GM23338 (cell line): ENCODE results near the gene G6PC3. TPM values are rescaled to one million over a fixed set of nuclear protein-coding genes. Genes with fewer than 3 reads are reported as not detected.

Source experiments
- ATAC-seq: fragments of 200-7000 bp; cut with Tn5 transposase; 3 replicates; pipeline ENCODE4 v1.9.1; 2020
- DNase-seq: peaks from one replicate; pipeline ENCODE4 v3.0.0-alpha.2; 2015; ENCODE audit warnings: low spot score
- H2AFZ ChIP-seq: fragments of 200-600 bp; sonication (generic); 2 replicates; pipeline ENCODE4 v1.8.0; 2016; ENCODE audit warnings: antibody characterized with exemption, mild to moderate bottlenecking, moderate library complexity
- H3F3A ChIP-seq: fragments of 200-600 bp; sonication (generic); replicated peaks from 2 replicates; pipeline ENCODE4 v1.8.0; 2017; ENCODE audit warnings: antibody characterized with exemption, mixed run types, low read depth
- H3K27ac ChIP-seq: fragments of 200-600 bp; sonication (generic); 2 replicates; pipeline ENCODE4 v1.6.1; 2016; ENCODE audit warnings: low read depth
- H3K27me3 ChIP-seq: fragments of 200-600 bp; sonication (generic); 2 replicates; pipeline ENCODE4 v1.8.0; 2016; ENCODE audit warnings: mild to moderate bottlenecking, mixed run types, moderate library complexity; ENCODE audit not compliant: insufficient read depth
- H3K36me3 ChIP-seq: fragments of 200-600 bp; sonication (generic); 2 replicates; pipeline ENCODE4 v1.8.0; 2016; ENCODE audit warnings: mild to moderate bottlenecking; ENCODE audit not compliant: insufficient read depth
- H3K4me1 ChIP-seq: fragments of 200-600 bp; sonication (generic); 2 replicates; pipeline ENCODE4 v1.8.0; 2016; ENCODE audit warnings: mild to moderate bottlenecking, moderate library complexity; ENCODE audit not compliant: insufficient read depth
- H3K4me2 ChIP-seq: fragments of 200-600 bp; sonication (generic); 2 replicates; pipeline ENCODE4 v1.7.1; 2017; ENCODE audit warnings: mixed run types
- H3K4me3 ChIP-seq: fragments of 200-600 bp; sonication (generic); 2 replicates; pipeline ENCODE4 v1.6.1; 2016; ENCODE audit warnings: mixed run types
- H3K79me2 ChIP-seq: fragments of 200-600 bp; sonication (generic); replicated peaks from 2 replicates; pipeline ENCODE4 v1.8.0; 2017; ENCODE audit warnings: mild to moderate bottlenecking; ENCODE audit not compliant: insufficient read depth
- H3K9me2 ChIP-seq: fragments of 200-600 bp; sonication (generic); 2 replicates; pipeline ENCODE4 v1.8.0; 2017; ENCODE audit not compliant: insufficient read depth
- H4K20me1 ChIP-seq: fragments of 200-600 bp; sonication (generic); replicated peaks from 2 replicates; pipeline ENCODE4 v1.8.0; 2017; ENCODE audit warnings: mild to moderate bottlenecking; ENCODE audit not compliant: insufficient read depth
- H3K27ac Mint-ChIP-seq: 2 replicates; pipeline ENCODE4 v1.8.0; 2020; ENCODE audit warnings: inconsistent platforms, mild to moderate bottlenecking, moderate library complexity, mixed read lengths
- H3K27me3 Mint-ChIP-seq: 3 replicates; pipeline ENCODE4 v1.8.0; 2022; ENCODE audit warnings: low read depth, mild to moderate bottlenecking, moderate library complexity, mixed read lengths, inconsistent platforms; ENCODE audit not compliant: insufficient read depth, poor library complexity
- H3K36me3 Mint-ChIP-seq: 3 replicates; pipeline ENCODE4 v1.8.0; 2021; ENCODE audit warnings: low read depth, mild to moderate bottlenecking, inconsistent platforms, moderate library complexity, mixed read lengths
- H3K4me1 Mint-ChIP-seq: 3 replicates; pipeline ENCODE4 v1.8.0; 2020; ENCODE audit warnings: mild to moderate bottlenecking, inconsistent platforms, mixed read lengths
- H3K4me3 Mint-ChIP-seq: 3 replicates; pipeline ENCODE4 v1.8.0; 2021; ENCODE audit warnings: moderate library complexity, mild to moderate bottlenecking, inconsistent platforms, mixed read lengths
- H3K9me3 Mint-ChIP-seq: 3 replicates; pipeline ENCODE4 v1.8.0; 2020; ENCODE audit warnings: moderate library complexity, mild to moderate bottlenecking, inconsistent platforms, mixed read lengths
- CREB1 ChIP-seq: fragments of 250-450 bp; sonication (Bioruptor Pico); IDR thresholded peaks from 2 replicates; pipeline ENCODE4 v1.5.0; 2020; ENCODE audit warnings: low read depth, mild to moderate bottlenecking, moderate library complexity
- CTCF ChIP-seq, 2 experiments: fragments of 200-600 bp in 1 of 2; sonication (generic) in 1 of 2; conservative IDR thresholded peaks; 2 replicates each; pipeline versions ENCODE4 v1.5.1 to v1.6.1; 2016 to 2017; ENCODE audit warnings: antibody characterized with exemption in 2 of 2, low read depth in 2 of 2, mild to moderate bottlenecking in 2 of 2, moderate library complexity in 1 of 2
- ETS1 ChIP-seq: IDR thresholded peaks from 2 replicates; pipeline ENCODE4 v1.6.1; 2016; ENCODE audit warnings: antibody characterized with exemption
- EZH2 ChIP-seq: fragments of 200-600 bp; sonication (generic); IDR thresholded peaks from one replicate; pipeline ENCODE4 v1.8.0; 2017; ENCODE audit warnings: antibody characterized with exemption, mild to moderate bottlenecking, low read depth; ENCODE audit not compliant: unreplicated experiment
- EZH2phosphoT487 ChIP-seq: fragments of 200-600 bp; sonication (generic); IDR thresholded peaks from one replicate; pipeline ENCODE4 v1.8.1; 2018; ENCODE audit warnings: antibody characterized with exemption; ENCODE audit not compliant: unreplicated experiment
- JUNB ChIP-seq: IDR thresholded peaks from one replicate; pipeline ENCODE4 v1.6.1; 2016; ENCODE audit warnings: antibody characterized with exemption; ENCODE audit not compliant: unreplicated experiment
- NANOG ChIP-seq: IDR thresholded peaks from 2 replicates; pipeline ENCODE4 v1.6.1; 2016; ENCODE audit warnings: antibody characterized with exemption, borderline replicate concordance
- POLR2AphosphoS5 ChIP-seq: IDR thresholded peaks from 2 replicates; pipeline ENCODE4 v1.6.1; 2016; ENCODE audit warnings: antibody characterized with exemption, low read depth
- STAT1 ChIP-seq: IDR thresholded peaks from one replicate; pipeline ENCODE4 v1.6.1; 2016; ENCODE audit warnings: antibody characterized with exemption; ENCODE audit not compliant: unreplicated experiment
- ZNF114 ChIP-seq: fragments of 250-450 bp; sonication (Bioruptor Pico); IDR thresholded peaks from 2 replicates; pipeline ENCODE4 v1.5.0; 2020; ENCODE audit warnings: mild to moderate bottlenecking, moderate library complexity
- ZNF331 ChIP-seq: fragments of 250-450 bp; sonication (Bioruptor Pico); IDR thresholded peaks from 2 replicates; pipeline ENCODE4 v1.5.0; 2020; ENCODE audit warnings: low read depth, mild to moderate bottlenecking, moderate library complexity
- ZNF462 ChIP-seq: fragments of 250-450 bp; sonication (Bioruptor Pico); IDR thresholded peaks from 2 replicates; pipeline ENCODE4 v1.5.0; 2020; ENCODE audit warnings: mild to moderate bottlenecking, moderate library complexity
- polyA plus RNA-seq: library from polyadenylated mRNA; unstranded; fragments of >200 nt; fragmentation: Nextera tagmentation; extraction: Ambion mirVana; gene quantifications from 2 replicates; pipeline ENCODE4 v1.2.1, GENCODE V29; 2016
- total RNA-seq: library from RNA; depleted of rRNA; stranded (reverse); fragments of >200 nt; shearing (Covaris generic); gene quantifications from 2 replicates; pipeline ENCODE4 v1.2.3, GENCODE V29; 2014
- TF ChIP-seq, protein P1 (sequence below): IDR thresholded peaks from one replicate; pipeline ENCODE4 v1.6.1; 2018; ENCODE audit warnings: antibody characterized with exemption; ENCODE audit not compliant: unreplicated experiment

G6PC3 gene
- total and polyA plus RNA-seq, 2 experiments from 2014 or later = 112 to 143 TPM

GRCh38 chr17:44084921-44085320, 14.4 kb downstream of the G6PC3 start:
- no peak overlapping the region for H3K4me2 ChIP-seq
- H3K9me3 Mint-ChIP-seq = no peaks in the 10 kb centered on the region; the same call in 2 of the 3 replicates
- peaks cover 47% of the 10 kb centered on the region for H3K4me1 Mint-ChIP-seq
- H3K36me3 ChIP-seq = no peaks in the 10 kb centered on the region; the same call in 1 of the 2 replicates
- DNase-seq (no peak), ATAC-seq (no peak)
- H3K4me1 ChIP-seq = peaks cover 16% of the 10 kb centered on the region
- H3K79me2 ChIP-seq = no peaks in the 10 kb centered on the region
- no peaks in the 10 kb centered on the region for H3K27me3 ChIP-seq
- no peak overlapping the region for H3K4me3 Mint-ChIP-seq
- H3K27me3 Mint-ChIP-seq = peaks cover 24% of the 10 kb centered on the region
- H2AFZ ChIP-seq = no peak overlapping the region
- peaks cover 52% of the 10 kb centered on the region for H3K36me3 Mint-ChIP-seq
- TF ChIP-seq EZH2phosphoT487 (no peak), CREB1 (no peak), CTCF (conservative IDR thresholded peaks at IDR 0.05; ENCODE audit: low read depth in 2 of 2) (no peak), ETS1 (no peak), STAT1 (no peak), ZNF331 (no peak), JUNB (no peak), ZNF462 (CRISPR knock-in tag) (no peak), EZH2 (no peak), NANOG (no peak), ZNF114 (no peak), POLR2AphosphoS5 (no peak)
- TF ChIP-seq, protein P1, sequence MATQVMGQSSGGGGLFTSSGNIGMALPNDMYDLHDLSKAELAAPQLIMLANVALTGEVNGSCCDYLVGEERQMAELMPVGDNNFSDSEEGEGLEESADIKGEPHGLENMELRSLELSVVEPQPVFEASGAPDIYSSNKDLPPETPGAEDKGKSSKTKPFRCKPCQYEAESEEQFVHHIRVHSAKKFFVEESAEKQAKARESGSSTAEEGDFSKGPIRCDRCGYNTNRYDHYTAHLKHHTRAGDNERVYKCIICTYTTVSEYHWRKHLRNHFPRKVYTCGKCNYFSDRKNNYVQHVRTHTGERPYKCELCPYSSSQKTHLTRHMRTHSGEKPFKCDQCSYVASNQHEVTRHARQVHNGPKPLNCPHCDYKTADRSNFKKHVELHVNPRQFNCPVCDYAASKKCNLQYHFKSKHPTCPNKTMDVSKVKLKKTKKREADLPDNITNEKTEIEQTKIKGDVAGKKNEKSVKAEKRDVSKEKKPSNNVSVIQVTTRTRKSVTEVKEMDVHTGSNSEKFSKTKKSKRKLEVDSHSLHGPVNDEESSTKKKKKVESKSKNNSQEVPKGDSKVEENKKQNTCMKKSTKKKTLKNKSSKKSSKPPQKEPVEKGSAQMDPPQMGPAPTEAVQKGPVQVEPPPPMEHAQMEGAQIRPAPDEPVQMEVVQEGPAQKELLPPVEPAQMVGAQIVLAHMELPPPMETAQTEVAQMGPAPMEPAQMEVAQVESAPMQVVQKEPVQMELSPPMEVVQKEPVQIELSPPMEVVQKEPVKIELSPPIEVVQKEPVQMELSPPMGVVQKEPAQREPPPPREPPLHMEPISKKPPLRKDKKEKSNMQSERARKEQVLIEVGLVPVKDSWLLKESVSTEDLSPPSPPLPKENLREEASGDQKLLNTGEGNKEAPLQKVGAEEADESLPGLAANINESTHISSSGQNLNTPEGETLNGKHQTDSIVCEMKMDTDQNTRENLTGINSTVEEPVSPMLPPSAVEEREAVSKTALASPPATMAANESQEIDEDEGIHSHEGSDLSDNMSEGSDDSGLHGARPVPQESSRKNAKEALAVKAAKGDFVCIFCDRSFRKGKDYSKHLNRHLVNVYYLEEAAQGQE = no peak
- H3K27ac Mint-ChIP-seq = peak overlapping the region; percentile 75; the same call in 1 of the 2 replicates
- H4K20me1 ChIP-seq = no peaks in the 10 kb centered on the region; the same call in 1 of the 2 replicates
- 0 out of 2 replicates have a peak, but pooled peaks cover 13% of the 10 kb centered on the region for H3F3A ChIP-seq
- no peak overlapping the region for H3K27ac ChIP-seq
- H3K4me3 ChIP-seq = no peak overlapping the region
- H3K9me2 ChIP-seq = no peaks in the 10 kb centered on the region
